ENCODE data around the gene EIF4G3. TPM values are rescaled to one million over a fixed set of nuclear protein-coding genes. Genes with fewer than 3 reads are reported as not detected.

Gene EIF4G3
- total and polyA plus RNA-seq, 2 of the 8 experiments (the other 6 are each of a cell fraction or from before 2014, with no cell fraction given): 47.5 to 66.6 TPM

- TF ChIP-seq, protein P1, sequence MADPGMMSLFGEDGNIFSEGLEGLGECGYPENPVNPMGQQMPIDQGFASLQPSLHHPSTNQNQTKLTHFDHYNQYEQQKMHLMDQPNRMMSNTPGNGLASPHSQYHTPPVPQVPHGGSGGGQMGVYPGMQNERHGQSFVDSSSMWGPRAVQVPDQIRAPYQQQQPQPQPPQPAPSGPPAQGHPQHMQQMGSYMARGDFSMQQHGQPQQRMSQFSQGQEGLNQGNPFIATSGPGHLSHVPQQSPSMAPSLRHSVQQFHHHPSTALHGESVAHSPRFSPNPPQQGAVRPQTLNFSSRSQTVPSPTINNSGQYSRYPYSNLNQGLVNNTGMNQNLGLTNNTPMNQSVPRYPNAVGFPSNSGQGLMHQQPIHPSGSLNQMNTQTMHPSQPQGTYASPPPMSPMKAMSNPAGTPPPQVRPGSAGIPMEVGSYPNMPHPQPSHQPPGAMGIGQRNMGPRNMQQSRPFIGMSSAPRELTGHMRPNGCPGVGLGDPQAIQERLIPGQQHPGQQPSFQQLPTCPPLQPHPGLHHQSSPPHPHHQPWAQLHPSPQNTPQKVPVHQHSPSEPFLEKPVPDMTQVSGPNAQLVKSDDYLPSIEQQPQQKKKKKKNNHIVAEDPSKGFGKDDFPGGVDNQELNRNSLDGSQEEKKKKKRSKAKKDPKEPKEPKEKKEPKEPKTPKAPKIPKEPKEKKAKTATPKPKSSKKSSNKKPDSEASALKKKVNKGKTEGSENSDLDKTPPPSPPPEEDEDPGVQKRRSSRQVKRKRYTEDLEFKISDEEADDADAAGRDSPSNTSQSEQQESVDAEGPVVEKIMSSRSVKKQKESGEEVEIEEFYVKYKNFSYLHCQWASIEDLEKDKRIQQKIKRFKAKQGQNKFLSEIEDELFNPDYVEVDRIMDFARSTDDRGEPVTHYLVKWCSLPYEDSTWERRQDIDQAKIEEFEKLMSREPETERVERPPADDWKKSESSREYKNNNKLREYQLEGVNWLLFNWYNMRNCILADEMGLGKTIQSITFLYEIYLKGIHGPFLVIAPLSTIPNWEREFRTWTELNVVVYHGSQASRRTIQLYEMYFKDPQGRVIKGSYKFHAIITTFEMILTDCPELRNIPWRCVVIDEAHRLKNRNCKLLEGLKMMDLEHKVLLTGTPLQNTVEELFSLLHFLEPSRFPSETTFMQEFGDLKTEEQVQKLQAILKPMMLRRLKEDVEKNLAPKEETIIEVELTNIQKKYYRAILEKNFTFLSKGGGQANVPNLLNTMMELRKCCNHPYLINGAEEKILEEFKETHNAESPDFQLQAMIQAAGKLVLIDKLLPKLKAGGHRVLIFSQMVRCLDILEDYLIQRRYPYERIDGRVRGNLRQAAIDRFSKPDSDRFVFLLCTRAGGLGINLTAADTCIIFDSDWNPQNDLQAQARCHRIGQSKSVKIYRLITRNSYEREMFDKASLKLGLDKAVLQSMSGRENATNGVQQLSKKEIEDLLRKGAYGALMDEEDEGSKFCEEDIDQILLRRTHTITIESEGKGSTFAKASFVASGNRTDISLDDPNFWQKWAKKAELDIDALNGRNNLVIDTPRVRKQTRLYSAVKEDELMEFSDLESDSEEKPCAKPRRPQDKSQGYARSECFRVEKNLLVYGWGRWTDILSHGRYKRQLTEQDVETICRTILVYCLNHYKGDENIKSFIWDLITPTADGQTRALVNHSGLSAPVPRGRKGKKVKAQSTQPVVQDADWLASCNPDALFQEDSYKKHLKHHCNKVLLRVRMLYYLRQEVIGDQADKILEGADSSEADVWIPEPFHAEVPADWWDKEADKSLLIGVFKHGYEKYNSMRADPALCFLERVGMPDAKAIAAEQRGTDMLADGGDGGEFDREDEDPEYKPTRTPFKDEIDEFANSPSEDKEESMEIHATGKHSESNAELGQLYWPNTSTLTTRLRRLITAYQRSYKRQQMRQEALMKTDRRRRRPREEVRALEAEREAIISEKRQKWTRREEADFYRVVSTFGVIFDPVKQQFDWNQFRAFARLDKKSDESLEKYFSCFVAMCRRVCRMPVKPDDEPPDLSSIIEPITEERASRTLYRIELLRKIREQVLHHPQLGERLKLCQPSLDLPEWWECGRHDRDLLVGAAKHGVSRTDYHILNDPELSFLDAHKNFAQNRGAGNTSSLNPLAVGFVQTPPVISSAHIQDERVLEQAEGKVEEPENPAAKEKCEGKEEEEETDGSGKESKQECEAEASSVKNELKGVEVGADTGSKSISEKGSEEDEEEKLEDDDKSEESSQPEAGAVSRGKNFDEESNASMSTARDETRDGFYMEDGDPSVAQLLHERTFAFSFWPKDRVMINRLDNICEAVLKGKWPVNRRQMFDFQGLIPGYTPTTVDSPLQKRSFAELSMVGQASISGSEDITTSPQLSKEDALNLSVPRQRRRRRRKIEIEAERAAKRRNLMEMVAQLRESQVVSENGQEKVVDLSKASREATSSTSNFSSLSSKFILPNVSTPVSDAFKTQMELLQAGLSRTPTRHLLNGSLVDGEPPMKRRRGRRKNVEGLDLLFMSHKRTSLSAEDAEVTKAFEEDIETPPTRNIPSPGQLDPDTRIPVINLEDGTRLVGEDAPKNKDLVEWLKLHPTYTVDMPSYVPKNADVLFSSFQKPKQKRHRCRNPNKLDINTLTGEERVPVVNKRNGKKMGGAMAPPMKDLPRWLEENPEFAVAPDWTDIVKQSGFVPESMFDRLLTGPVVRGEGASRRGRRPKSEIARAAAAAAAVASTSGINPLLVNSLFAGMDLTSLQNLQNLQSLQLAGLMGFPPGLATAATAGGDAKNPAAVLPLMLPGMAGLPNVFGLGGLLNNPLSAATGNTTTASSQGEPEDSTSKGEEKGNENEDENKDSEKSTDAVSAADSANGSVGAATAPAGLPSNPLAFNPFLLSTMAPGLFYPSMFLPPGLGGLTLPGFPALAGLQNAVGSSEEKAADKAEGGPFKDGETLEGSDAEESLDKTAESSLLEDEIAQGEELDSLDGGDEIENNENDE (IDR thresholded peaks at IDR 0.05; ENCODE audit: insufficient replicate concordance, low read length): no peak
Observed at GRCh38 chr1:21156019-21156418, 20.7 kb downstream of the EIF4G3 start (continued).
